Myocyte (in vitro differentiated cells): Measurements from ENCODE around the gene EPHA4. TPM values are rescaled to one million over a fixed set of nuclear protein-coding genes. Genes with fewer than 3 reads are reported as not detected.

Experiments
- DNase-seq: peaks from one replicate; pipeline ENCODE4 v3.0.0-alpha.2; 2012; ENCODE audit warnings: low read depth
- polyA plus RNA-seq: library from polyadenylated mRNA; unstranded; fragments of >200 nt; gene quantifications from one replicate; pipeline ENCODE4 v1.2.1, GENCODE V29; 2012; ENCODE audit warnings: missing spikeins
- total RNA-seq: library from RNA; depleted of rRNA; stranded (reverse); fragments of >200 nt; gene quantifications from 2 replicates; pipeline ENCODE4 v1.2.3, GENCODE V29; 2014

Gene EPHA4
- 10.1 and 12.9 TPM in 2 replicates for total RNA-seq
- polyA plus RNA-seq, result 11.3 TPM

DNA sequence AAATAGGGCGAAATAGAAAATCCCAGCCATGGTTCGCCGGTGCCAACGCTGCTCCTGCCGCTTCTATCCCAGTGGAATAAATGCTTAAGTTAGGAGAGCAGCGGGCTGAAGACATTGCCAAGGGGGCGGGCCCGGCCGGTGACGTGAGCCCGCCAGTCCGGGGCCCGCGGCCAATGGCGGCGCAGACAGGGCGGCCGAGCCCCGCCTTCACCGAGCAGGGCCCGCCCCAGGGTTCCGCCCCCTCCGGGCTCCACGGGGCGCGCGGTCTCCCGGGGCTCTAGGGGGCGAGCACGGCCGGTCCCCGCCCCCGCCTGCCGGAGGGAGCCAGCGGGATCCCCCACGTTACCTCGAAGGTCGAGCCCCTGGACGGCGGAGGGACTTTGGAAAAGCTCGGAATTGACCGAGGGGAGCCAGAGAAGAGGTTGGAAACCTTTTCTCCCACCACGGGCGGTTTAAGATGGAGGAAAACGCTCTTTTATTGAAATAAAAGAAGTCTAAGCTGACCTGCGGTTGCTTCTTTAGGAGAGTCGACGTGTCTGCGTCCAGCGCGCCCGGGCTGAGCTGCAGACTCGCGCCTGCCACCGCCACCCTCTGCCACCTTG lies at the start of gene EPHA4:
EPHA4 (minus strand) TSS at position 86 of the 602 bp plus-strand sequence; CDS start at position 30, 56 bp downstream.
- peak; percentile 90 for DNase-seq

DNA sequence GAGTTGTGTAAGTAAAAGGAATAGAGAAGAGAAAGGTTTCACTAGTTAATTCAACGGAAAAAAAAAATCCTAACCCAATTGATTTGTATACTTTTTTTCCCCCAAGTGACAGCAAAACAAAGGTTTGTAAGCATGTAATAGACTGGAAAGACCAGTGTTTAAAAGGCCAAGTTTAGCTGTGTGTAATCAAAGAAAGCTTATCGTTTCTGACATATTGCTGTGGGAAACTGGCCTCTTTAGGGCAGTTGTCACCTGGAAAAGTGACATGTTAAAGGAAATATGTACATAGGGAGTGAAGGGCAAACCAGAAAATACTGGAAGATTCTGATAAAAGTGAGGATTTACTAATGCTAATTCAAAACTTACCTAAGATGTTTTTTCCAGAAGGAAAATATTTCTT lies 45.9 kb upstream of the EPHA4 start:
- DNase-seq, result no peak

DNA sequence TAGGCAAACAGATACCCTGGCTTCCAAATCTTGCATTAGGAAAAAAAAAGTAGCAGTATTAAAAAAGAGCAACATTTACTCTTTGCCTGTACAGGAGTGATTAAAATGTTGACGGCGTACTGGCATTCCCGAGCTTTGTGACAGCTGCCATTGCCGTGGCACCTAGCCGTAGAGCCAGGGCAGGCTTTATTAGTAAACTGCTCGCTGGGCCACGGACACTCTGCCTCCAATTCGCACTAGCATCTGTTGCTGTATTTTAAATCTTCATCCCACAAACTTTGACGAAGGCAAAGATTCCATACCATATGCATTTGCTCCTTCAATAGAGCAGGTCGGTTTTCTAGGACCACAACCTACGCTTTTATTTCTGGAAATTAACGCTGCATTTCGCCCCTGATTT lies 44.5 kb upstream of the EPHA4 start:
- DNase-seq, result no peak

DNA sequence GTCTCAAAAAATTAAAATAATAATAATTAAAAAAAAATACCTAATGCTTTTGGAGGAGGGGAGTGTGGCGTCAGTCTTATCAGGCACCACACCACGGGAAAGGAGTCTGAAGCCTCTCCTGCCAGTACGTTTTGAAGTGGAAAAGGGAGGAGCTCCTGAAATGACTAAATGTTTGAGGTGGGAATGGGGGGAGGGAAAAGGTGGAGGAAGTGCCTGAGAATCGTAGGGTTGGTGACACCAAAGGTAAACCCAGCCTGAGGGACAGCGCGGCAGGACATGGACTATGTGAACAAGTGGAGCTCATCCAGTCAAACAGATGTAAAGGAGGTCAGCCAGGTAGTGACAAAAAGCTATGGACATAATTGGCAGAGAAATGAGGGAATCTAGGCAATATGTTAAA lies 42.2 kb upstream of the EPHA4 start:
- DNase-seq, result no peak

DNA sequence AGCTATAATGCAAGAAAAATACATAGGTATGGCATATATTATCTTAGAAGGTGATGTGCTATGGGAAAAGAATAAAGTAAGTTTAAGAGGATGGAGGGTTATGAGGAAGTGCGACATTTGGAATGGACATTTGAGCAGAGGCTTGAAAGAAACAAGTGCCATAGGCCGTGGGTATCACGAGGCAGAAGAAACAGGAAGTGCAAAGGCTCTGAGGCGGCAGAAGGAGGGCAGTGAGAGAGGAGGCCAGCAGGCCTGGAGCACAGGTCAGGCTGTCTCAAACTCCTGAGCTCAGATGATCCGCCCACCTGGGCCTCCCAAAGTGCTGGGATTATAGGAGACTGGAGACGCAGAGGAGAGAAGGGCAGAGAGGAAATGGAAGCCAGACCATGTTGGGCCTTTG lies 40.7 kb upstream of the EPHA4 start:
- DNase-seq, result no peak

DNA sequence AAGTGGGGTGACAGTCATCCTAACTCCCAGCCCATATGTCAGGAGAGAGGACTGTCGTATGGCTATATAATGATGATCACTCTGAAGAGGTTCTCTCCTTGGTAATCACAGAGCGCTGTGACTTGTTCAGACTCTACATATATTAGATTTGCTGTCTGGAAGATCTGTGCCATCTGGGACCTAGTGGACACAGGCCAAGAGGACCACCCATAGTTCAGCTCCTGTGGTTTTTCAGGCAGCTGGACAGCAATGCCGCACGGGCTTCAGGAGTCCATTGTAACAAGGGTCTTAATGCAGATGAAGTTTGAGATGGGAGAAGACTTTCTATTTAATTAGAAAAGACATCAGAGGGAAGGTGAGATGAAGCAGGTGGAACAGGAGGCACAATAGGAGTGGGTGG lies 40.1 kb upstream of the EPHA4 start:
- DNase-seq, result no peak

DNA sequence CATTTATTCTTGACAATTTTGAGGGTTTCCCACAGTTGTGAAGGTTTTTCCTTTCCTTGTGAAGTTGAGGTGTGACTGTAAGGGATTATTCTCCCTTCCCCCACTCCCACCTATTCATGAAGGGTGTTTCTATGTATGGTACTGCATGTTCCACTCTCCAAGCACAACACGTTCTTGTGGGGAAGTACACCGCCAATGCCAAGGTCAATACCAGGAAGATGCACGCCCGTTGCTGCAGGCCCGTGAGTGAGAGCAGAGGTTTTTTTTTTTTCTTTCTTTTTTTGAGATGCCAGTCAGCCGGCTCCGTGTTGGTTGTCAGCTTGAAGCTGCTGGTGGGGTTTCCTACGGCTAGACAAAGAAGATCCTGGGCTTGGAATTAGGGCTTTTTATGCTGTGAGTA lies 38.6 kb upstream of the EPHA4 start:
- DNase-seq, result no peak

DNA sequence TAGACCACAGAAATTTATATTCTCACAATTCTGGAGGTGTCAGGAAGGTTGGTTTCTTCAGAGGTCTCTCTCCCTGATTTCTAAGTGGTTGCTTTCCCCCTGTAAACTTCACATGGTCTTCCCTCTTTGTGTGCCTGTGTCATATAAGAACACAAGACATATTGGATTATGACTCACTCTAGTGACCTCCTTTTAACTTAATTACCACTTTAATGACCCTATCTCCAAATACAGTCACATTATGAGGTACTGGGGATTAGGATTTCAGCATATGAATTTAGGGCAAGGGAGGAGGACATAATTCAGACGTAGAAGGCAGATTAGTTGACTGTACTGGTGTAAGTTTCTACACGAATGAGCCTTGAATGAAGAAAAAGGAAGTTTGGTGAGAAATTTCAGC lies 38.2 kb upstream of the EPHA4 start:
- no peak for DNase-seq

DNA sequence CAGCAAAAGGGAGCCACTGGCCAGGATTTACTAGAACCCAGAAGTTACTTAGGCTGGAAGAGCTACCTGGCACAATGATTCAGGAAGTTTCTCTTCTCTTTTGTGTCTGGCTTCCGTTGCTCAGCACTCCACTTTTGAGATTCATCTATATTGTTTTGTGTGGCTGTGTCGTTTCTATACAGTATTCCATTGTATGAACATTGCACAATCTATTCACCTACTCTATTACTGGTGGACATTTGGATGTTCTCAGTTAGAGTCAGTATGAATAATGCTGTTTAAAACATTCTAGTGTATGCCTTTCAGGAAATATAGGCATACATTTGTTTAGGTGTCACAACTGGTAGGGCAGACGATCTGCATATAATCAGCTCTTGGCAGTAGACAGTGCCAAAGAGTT lies 36.3 kb upstream of the EPHA4 start:
- DNase-seq, result no peak

DNA sequence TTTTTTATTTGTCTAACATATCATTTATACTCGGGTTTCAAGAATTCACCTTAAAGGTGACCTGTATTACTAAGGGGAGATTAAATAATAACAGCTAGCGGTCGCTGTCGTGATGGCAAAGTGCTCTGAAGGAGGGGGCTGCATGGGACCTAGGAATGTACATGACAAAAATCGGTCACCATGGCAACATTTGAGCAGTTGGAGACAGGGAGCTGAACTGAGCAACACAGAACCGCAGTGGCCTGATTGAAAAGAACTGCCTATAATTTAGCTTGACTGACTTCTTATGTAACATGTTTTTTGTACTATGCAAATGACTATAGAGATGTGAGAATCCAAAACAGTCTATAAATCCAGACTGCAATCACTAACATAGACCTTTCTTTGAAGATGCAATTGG lies 34.3 kb upstream of the EPHA4 start:
- DNase-seq, result no peak

DNA sequence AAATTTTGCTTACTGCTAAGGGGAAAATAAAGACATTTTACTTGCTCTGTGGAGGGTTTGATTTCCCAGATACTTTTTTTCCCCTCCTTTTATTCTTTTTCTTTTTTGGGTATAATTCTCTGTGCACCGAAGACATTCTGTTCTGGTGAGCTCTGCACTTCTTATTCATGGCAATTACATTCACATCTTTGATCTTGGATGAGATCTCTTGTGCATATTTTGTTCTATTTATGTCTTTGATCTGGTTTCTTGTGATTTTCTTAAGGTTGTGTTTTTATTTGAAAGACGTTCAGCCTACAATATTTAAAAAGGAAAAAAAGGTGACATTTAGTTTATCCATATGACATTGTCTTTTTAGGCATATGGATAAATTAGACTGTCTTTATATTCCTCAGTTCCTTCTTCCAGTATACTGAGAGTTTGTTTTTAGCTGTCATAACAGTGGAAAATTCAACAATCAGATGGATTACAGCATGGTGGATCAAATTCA lies 33.7 kb upstream of the EPHA4 start:
- DNase-seq, result no peak

DNA sequence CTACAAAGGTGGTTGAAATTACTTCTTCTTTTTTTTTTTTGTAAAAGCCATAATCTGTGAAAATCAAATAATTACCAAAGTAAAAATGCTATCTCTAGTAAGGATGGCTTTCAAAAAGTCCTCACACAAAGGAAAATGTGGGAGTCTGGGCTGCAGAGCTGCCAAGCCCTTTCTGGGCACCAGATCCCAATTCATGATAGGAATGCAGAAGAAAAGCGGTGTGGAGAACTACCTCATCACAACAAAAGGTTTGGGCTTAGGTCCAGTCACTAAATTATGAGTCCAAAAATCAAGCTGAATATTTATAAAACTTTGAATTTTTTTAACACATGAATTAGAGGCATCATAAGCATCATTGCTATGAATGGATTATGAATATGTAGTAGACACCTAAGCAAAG lies 30.8 kb upstream of the EPHA4 start:
- DNase-seq, result no peak

DNA sequence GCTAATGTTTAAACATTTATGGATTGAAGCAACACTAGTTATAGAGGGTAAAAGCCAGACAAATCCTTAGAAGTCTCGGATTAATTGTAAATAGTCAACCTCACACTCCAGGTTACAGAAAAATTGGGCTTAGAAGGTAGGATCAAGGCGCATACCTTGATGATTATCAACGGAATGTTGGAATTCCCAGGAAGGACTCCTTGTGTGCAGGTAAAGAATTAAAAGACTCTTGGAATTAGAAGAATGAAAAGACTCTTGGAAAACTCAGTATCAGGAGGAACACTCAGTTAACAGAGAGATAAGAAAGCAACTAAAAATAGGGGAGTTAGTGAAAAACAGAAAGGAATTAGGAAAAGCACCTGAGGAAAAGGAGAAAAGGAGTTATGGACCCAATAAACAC lies 29.3 kb upstream of the EPHA4 start:
- DNase-seq, result no peak

DNA sequence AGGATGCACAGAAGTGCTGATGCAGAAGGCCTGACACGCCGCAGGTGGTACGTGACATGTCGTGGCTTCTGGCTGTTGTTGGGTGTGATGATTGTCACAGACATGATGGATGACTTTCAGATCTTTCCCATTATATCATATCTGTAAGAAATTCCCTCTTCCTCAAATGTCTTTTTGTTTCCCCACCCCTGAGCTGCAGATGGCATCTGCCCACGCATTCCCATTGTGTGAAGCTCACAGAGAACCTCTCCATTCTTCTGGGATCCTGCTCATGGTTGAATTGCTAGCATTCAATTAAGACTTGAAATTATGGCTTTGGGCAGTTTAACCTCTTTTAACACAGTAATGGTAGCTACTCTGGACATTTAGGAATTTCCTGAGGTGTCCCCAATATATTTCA lies 28.3 kb upstream of the EPHA4 start:
- DNase-seq, result no peak

DNA sequence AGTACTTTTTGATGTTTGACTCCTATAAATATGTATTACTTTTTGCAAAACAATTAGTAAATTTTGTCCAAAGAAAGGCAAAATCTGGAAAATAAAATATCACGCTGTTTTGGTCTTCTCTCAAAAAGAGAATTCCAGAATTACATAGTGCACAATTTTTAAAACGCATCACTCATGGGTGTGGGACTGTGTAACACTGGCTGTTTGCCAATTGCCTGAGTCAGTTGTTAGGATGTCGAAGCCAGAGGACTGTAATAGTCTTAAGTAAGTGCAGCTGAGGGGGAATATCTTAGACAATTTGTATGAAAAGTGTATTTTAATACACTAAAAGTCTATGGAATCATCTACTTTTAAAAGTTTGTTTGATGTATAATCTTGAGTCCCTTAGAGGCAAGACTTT lies 24.1 kb upstream of the EPHA4 start:
- DNase-seq, result peak; percentile 18

DNA sequence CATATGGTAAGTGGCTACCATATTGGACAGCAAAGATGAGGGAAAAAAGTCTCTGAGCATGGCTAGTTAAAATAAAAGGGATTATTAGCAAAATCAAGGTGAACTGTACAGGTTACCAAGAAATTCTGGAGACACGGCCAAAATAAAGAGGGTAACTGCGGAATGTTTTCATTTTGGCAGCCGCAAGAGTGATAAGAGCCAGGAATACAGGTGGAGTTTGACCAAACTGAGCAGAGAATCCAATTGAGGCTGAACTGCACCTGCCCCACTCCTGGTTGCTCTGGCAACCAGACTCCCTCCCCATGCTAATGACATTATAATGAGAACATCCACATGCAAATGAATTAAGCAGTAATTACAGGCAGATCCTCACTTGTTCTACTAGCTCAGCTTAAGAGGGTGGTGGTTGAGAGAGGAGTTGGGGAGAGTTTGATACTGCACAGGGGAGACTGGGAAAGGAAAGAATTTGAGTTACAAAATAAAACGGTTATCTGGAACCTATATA lies 18.8 kb upstream of the EPHA4 start:
- DNase-seq, result no peak

DNA sequence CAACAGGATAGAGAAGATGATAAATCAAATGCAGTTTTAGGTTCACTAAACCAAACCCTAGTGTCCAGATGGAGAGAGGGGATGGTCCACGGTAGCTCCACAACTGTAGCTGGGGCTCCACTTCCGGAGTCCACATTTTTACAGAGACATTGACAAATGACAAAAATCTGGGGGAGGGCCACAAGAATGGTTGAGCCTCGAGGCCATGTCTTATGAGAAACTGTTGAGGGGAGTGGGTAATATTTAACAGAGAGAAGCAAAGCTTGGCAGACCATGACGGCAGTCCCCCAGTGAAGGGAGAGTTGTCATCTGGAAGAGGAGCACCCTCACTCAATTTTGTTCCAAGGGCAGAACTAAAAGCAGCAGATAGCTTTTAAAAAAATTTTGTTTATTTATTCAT lies 17.6 kb upstream of the EPHA4 start:
- DNase-seq, result no peak

DNA sequence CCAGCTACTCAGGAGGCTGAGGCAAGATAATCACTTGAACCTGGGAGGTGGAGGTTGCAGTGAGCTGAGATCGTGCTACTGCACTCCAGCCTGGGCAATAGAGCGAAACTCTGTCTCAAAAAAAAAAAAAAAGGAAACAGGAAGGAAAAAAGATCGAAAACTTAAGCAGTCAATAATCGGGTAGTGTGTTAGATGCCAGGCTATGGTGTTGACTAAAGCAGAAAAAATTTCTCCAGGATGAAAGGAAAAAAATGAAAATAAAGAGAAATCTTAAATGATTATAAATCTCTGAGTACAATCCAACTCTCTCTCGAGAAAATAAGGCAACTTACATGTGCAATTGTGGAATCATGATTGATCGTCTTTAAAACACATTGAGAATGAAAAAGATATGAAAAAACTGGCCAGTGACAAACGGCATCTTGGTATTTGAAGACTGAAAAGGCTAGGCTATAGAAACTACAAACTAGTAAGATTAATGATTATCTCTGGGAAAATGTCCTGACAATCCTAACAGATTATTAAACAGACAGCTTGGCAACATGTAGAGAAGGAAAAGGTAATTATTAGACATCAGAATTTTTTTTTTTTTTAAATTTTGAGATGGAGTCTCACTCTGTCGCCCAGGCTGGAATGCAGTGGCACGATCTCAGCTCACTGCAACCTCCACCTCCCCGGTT lies 16.3 kb upstream of the EPHA4 start:
- DNase-seq, result no peak

DNA sequence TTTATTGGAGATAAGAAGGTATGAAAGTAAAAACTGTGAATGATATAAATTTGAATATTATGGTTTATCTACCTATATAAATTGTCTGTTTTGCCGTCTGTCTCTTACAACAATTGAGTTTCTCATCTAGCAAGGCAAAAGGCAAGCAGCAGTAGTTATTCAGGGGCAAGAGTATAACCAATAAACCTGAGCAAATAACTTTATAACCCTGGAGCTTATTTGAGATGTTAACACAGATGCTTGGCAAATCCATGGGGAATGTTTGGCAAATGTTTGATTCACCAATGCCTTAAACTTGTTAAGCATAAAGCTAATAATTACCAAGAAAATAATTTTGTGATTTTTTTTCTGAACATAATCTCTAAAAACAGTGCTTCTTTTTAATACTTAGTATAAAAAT lies 9.9 kb upstream of the EPHA4 start:
- DNase-seq, result no peak

DNA sequence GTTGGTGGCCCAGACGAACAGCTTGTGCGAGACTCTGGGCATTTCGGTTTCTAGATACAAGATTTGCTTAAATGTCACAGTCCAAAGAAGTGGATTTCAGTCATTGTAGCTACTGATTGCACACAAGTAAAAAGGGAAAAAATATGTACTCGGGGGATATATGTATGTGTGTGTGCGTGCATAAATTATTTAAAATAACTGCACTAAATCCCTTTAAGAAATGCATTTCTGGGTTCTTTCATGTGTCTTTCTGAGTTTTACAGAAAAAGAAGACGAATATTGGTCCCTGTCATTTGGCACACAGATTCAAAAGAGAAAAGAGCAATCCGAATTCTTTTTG lies 2.1 kb upstream of the EPHA4 start:
- DNase-seq, result no peak

DNA sequence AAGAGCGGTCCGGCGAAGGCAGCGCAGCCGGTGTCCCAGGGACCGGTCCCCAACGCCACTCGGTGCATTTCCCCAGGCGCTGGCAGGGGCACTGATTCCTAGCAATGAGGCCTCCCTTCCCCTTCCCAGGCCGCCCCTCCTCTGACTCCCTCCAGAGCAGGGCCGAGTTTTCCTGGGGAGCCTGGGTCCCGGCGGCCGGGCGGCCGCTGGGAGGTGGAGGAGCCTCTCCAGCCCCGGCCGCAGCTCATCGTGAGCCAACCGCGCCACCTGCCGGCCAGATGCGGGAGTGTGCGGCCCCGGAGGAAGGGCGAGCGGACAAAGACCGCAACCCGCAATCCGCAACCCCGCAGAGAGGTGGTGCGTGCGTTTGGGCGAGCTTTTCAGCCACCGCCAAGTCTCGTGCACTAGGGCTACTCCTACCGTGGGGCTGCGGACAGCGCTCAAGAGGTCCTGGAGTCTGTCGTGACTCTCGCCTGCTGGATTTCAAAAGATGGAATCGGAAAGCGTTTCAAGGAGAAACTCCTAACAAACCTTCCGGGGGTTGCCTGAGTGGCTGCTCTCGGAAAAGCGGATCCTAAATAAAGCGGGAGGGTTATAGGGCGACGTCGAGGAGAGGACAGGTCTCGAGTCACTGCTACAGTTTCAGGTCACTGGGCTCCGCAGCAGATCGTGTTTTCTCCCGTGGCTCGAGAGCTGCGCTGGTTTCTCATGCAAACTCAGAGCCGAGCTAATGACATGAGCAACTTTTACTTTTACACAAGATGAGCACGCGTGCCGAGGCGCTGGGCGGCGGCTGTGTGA lies 1.5 kb upstream of the EPHA4 start:
- peak; percentile 88 for DNase-seq

DNA sequence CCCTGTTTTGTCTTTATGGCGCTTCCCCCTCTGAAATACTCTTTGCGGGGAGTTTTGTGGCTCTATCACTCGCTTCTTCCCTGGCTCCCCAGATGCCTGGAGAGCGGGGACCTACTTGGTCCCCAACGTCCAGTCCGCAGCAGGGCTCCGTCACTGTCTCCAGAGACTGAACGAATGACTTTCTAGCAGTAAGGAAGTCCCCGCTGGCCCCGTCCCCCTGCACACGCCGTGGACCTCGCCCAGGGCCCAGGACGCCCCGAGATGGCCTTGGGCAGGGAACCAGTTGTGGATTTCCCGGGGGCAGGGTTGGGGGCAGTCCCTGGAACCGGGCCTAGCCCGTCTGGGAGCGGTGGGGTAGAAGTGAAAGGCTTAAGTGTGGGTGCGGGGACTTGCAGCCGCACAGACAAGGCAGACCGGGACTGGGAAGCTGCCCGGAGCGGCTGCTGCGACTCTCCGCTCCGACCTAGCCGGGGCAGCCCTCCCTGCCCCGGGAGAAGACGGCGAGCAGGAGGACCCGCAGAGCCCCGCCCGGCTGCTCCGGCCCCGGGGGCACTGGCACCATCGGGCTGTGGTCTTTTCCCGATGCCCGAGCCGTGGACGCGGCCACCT lies 821 bp upstream of the EPHA4 start:
- no peak for DNase-seq
